OCI-LY7 (cell line): ENCODE measurements around the gene RASGRP2. TPM values are rescaled to one million over a fixed set of nuclear protein-coding genes. Genes with fewer than 3 reads are reported as not detected.

Source experiments
- BruUV-seq: library from RNA; stranded (reverse); fragments of 400-500 nt; replicated peaks from 2 replicates; lab custom pipeline; 2021; lab: Mats Ljungman, UMichigan
- CTCF ChIA-PET: fragments of 300-600 bp; sonication (Branson Sonifier 250); formaldehyde crosslinking; loops from one replicate; lab custom pipeline; 2022; ENCODE audit warnings: antibody characterized with exemption; ENCODE audit not compliant: unreplicated experiment; lab: Charles Lee
- POLR2A ChIA-PET: fragments of 300-600 bp; sonication (Branson Sonifier 250); formaldehyde crosslinking; loops from one replicate; lab custom pipeline; 2022; ENCODE audit warnings: antibody characterized with exemption; lab: Charles Lee
- DNase-seq: peaks from one replicate; pipeline ENCODE4 v3.0.0-alpha.2; 2015; ENCODE audit warnings: low spot score
- H2AFZ ChIP-seq: fragments of 200-600 bp; sonication (generic), shearing (Covaris generic); 2 replicates; pipeline ENCODE4 v1.6.1; 2014; ENCODE audit warnings: mild to moderate bottlenecking, antibody characterized with exemption, low read length, moderate library complexity
- H3K27ac ChIP-seq: fragments of 200-600 bp; sonication (generic); 2 replicates; pipeline ENCODE4 v1.5.1; 2014; ENCODE audit warnings: mixed run types, low read depth, mild to moderate bottlenecking, moderate library complexity, low read length, inconsistent platforms; ENCODE audit not compliant: poor library complexity, severe bottlenecking
- H3K36me3 ChIP-seq: fragments of 200-600 bp; sonication (generic); 2 replicates; pipeline ENCODE4 v1.6.1; 2014; ENCODE audit warnings: mild to moderate bottlenecking, antibody characterized with exemption, low read length, moderate library complexity, mixed read lengths; ENCODE audit not compliant: insufficient read depth
- H3K4me1 ChIP-seq: fragments of 200-600 bp; sonication (generic); 2 replicates; pipeline ENCODE4 v1.5.1; 2014; ENCODE audit warnings: mild to moderate bottlenecking, low read length; ENCODE audit not compliant: insufficient read depth, poor library complexity, severe bottlenecking
- H3K4me2 ChIP-seq: fragments of 200-600 bp; sonication (generic); 2 replicates; pipeline ENCODE4 v1.6.1; 2014; ENCODE audit warnings: mild to moderate bottlenecking, low read length
- H3K4me3 ChIP-seq: fragments of 200-600 bp; sonication (generic); 2 replicates; pipeline ENCODE4 v1.5.1; 2014; ENCODE audit warnings: mild to moderate bottlenecking, low read depth, low read length; ENCODE audit not compliant: poor library complexity, severe bottlenecking
- H3K79me2 ChIP-seq: fragments of 200-600 bp; sonication (generic); 2 replicates; pipeline ENCODE4 v1.6.1; 2016; ENCODE audit warnings: low read depth, mild to moderate bottlenecking, low read length, moderate library complexity, mixed read lengths; ENCODE audit not compliant: insufficient read depth
- H3K9me2 ChIP-seq: fragments of 200-600 bp; sonication (generic); 2 replicates; pipeline ENCODE4 v1.6.1; 2016; ENCODE audit warnings: mild to moderate bottlenecking, low read length, mixed read lengths; ENCODE audit not compliant: insufficient read depth
- H3K9me3 ChIP-seq: fragments of 200-600 bp; sonication (generic); 2 replicates; pipeline ENCODE4 v1.6.1; 2014; ENCODE audit warnings: mild to moderate bottlenecking, mixed run types, low read length, mixed read lengths
- H4K20me1 ChIP-seq: fragments of 200-600 bp; sonication (generic); 2 replicates; pipeline ENCODE4 v1.6.1; 2014; ENCODE audit warnings: mild to moderate bottlenecking, antibody characterized with exemption, low read length, moderate library complexity, mixed read lengths; ENCODE audit not compliant: insufficient read depth
- CTCF ChIP-seq: fragments of 200-600 bp; sonication (generic); conservative IDR thresholded peaks from 2 replicates; pipeline ENCODE4 v1.5.1; 2014; ENCODE audit warnings: mild to moderate bottlenecking, antibody characterized with exemption, low read length, moderate library complexity, mixed read lengths
- EZH2phosphoT487 ChIP-seq: fragments of 200-600 bp; sonication (generic); IDR thresholded peaks from 2 replicates; pipeline ENCODE4 v1.6.1; 2018; ENCODE audit warnings: low read depth, borderline replicate concordance, mild to moderate bottlenecking, mixed run types, antibody characterized with exemption, low read length, moderate library complexity, mixed read lengths
- intact Hi-C: fragments of 100-400 bp; cut with micrococcal nuclease; formaldehyde crosslinking; loops from one replicate; pipeline ENCODE4 v1.10.0; 2022; ENCODE audit not compliant: unreplicated experiment
- total RNA-seq, 2 experiments: library from RNA; depleted of rRNA in 1 of 2; stranded (reverse); fragments of >200 nt in 1 of 2; shearing (Covaris generic) in 1 of 2; gene quantifications; 2 replicates each; pipeline ENCODE4 v1.2.3, GENCODE V29; 2014 to 2022

Gene RASGRP2
- total RNA-seq, 2 experiments from 2014 or later = 127 to 195 TPM

- Histone ChIP-seq H3K79me2 (no peaks in the 10 kb centered on the region), H3K27ac (no peak overlapping the region), H4K20me1 (no peaks in the 10 kb centered on the region), H3K4me1 (peaks cover 9% of the 10 kb centered on the region), H3K9me3 (no peaks in the 10 kb centered on the region), H3K4me3 (no peak overlapping the region), H3K9me2 (no peaks in the 10 kb centered on the region), H3K36me3 (no peaks in the 10 kb centered on the region), H3K4me2 (no peak overlapping the region), H2AFZ (no peak overlapping the region)
- ChIA-PET POLR2A (no interaction called here), CTCF (no interaction called here)
- no peak for DNase-seq
- TF ChIP-seq EZH2phosphoT487 (no peak), CTCF (no peak)
- no TSS peak for BruUV-seq
- intact Hi-C loops = no loop called here
Measured at GRCh38 chr11:64711956-64712362, 32.0 kb downstream of the RASGRP2 start.

GRCh38 chr11:64711138-64711955 lies 32.6 kb downstream of the RASGRP2 start:
- Histone ChIP-seq H3K36me3 (no peaks in the 10 kb centered on the region), H3K4me1 (peaks cover 9% of the 10 kb centered on the region), H3K4me2 (no peak overlapping the region), H3K4me3 (no peak overlapping the region), H3K27ac (no peak overlapping the region), H2AFZ (no peak overlapping the region), H4K20me1 (no peaks in the 10 kb centered on the region), H3K9me3 (no peaks in the 10 kb centered on the region), H3K79me2 (no peaks in the 10 kb centered on the region), H3K9me2 (no peaks in the 10 kb centered on the region)
- no TSS peak for BruUV-seq
- TF ChIP-seq EZH2phosphoT487 (no peak), CTCF (no peak)
- ChIA-PET POLR2A (no interaction called here), CTCF (interaction anchor here (1.4 kb wide), 1 partner anchor 23 kb away, joined by 3 read pairs; no protein-coding TSS in a partner anchor)
- no peak for DNase-seq
- intact Hi-C loops = no loop called here
